Amniotic stem cell (primary cell): ENCODE data around the gene CMAS.
"Not testable (repeated sequence)": the region's sequence is repeated elsewhere in the genome, so short reads cannot be mapped to it uniquely, and the experiment has no call there.

ENCODE experiments used
- DNase-seq: peaks from one replicate; lab custom pipeline; 2025; lab: John Stamatoyannopoulos, UW

Gene CMAS

DNA sequence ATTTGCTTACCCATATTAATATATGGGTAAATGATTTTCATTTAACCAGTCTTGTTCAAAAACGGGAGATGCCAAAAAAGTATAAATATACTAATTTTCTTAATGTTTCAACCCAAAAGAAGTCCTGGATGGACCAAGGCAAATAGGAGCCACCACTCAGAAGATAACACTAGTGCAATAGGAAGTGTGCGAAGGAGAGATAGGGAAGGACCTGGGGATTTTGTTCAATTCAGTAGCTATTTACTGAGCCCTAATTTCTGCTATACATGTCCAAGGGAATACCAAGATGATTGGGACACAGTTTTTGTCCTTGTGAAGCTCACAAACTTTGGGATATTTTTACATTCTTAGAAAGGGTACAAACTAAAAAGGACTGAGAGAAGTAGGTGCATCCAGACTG is 1.5 kb downstream of the CMAS start:
- no peak for DNase-seq

DNA sequence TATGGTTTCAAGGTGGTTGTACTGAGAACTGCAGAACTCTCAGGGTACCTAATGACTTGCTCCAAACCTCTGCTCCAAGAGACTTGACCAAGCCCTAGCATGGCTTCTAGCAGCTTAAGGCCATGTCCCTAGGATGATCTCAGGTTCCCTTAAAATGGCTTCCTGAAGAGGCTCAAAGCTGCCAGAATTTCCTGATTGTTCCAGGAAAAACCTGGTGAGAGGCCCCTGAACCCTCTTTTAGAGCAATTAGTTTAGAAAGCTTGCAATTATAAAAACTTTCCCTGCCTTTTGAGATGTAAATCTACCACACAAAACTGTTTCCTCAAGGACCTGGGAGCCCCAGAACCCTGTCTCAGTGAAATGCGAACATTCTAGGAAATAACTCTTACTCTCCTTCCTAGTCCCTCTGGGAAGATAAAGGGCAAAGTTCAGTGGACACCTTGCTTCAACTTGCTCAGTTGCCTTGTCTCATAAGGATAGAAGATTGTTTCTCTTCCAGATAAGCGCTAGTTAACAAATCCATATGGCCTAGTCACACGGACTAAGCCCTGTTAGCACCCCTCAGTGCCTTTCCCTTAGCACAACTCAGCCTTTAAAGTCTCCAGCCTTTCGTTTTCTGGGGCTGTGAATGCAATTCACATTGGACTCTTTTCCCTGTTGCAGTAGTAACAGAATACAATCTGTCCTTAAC is 2.5 kb downstream of the CMAS start:
- no peak for DNase-seq

DNA sequence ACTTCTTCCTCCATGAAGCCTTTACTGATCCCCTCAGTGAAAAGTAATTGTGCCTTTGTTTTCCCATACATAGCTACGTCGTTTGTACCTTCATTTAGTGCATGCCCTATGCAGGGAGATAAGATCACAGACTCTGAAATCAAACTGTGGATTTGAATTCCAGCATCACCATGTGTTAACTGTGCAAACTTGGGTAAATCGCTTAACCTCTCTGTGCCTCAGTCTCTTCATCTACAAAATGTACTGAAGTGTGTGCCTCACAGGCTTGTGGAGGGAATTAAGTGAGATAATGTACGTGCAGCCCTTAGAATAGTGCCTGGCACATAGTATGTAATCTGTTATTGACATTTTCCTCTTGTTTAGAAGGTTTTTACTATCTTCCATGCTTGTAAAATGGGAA is 4.1 kb downstream of the CMAS start:
- no peak for DNase-seq

DNA sequence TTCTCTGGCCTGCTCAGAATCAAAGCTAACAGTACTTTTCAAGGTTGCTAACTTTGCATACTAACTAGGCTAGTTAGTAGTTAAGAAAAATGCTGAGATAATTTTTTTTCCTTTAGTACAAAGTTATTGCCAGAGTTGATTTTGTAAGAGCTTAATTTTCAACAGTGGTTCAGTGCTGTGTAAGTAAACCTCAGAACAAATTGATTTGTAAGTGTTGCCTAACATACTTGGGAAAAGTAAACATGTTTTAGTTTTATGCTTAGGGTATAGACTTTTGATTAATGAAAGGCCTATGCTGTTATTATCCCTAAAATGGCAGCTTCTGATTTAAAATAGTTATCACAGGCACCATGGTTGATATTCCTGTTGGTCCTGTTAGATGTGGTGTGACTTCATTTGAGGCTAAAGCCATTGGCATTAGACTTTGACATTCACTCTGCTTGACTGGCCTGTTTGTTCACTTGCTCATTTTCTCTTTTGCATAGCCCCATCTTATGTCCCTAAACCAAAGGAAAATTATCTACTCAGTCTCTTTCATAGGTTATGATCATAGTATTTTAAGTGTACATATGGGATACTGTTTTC is 5.2 kb downstream of the CMAS start:
- DNase-seq, result no peak

DNA sequence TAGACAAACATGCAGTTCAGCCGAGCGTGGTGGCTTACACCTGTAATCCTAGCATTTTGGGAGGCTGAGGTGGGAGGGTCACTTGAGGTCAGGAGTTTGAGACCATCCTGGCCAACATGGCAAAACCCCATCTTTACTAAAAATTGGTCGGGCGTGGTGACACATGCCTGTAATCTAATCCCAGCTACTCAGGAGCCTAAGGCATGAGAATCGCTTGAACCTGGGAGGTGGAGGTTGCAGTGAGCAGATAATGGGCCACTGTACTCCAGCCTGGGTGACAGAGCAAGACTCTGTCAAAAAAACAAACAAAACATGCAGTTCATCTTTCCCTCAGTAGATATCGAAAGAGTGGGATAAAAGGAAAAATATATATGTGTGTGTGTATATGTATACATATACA is 7.0 kb downstream of the CMAS start:
- DNase-seq, result not testable (repeated sequence)

DNA sequence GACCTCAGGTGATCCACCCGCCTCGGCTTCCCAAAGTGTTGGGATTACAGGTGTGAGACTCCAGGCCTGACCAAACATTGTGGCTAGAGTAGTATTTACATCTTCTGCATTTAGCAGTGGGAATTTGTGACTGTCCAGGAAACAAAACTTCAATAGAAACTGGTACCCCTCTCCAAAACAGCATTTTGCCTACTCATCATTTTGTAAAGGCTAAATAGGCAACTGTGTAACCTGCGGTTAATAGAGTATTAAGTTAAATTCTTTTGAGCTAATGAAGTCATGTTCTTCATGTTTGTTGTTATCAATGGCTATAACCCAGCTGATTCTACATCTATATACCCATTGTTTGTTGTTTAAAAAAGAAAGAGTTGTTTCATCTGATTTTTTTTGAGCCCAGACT is 8.1 kb downstream of the CMAS start:
- DNase-seq, result no peak

DNA sequence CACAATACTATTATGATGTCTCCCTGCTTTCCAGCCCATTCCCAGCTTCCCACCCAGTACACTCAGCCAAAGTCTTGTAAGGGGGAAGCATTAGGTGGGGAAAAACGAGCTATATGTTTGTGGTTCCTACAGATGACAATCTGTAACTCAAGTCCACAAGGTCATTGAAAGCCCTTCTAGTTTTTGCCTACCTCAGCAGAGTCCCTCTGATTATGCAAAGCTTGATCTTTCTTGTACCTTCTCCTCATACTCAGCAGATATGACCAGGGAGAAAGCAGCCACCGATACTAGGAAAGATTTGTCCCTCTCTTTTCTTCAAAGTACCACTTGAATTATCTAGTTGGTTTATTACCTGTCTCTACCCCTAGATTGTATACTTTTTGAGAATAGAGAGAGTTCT is 10.6 kb downstream of the CMAS start:
- DNase-seq, result no peak

DNA sequence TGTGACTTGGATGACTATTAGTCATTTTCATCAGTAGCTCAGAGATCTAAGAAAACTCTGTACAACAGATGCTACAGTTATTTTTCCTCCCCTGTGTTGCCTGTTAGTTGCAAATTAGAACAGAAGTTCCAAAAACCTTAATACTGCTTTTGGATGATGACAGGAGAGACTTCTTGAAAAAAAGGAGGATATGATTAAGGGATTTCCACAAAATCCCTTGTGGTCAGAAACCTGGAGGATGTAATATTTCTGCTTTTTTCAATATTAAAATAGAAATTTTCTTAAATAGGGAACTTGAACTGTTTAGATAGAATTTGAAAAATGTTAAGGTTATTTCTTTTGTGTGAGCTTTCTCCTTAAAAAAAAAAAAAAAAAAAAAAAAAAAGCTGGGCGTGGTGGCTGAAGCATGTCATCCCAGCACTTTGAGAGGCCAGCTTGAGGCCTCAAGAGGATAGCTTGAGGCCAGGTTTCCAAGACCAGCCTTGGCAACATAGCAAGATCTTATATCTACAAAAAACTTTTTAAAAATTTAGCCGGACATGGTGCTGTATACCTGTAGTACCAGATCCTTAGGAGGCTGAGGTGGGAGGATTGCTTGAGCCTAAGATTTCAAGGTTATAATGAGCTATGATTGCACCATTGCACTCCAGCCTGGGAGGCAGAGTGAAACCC is 14.1 kb downstream of the CMAS start:
- no peak for DNase-seq

DNA sequence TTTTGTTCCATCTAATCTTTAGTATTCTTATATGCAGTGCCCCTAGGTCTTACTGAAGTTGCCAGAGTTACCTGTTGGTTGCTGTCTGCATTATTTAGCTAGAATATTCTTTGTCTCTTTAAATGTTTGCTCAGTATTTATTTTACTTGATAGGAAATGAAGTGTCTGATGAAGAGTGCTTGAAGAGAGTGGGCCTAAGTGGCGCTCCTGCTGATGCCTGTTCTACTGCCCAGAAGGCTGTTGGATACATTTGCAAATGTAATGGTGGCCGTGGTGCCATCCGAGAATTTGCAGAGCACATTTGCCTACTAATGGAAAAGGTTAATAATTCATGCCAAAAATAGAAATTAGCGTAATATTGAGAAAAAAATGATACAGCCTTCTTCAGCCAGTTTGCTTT is 18.9 kb downstream of the CMAS start:
- DNase-seq, result no peak

DNA sequence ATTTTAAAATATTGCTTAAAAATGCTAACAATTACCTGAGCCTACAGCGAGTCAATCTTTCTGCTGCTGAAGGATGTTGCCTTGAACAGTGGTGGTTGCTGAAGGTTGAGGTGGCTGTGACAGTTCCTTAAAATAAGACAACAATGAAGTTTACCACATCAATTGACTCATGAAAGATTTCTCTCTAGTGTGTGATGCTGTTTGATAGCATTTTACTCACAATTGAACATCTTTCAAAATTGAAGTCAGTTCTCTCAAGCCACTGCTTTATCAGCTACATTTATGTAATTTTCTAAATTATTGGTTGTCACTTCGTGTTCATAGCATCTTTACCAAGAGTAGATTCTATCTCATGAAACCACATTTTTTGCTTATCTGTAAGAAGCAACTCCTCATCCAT is 20.3 kb downstream of the CMAS start:
- no peak for DNase-seq

DNA sequence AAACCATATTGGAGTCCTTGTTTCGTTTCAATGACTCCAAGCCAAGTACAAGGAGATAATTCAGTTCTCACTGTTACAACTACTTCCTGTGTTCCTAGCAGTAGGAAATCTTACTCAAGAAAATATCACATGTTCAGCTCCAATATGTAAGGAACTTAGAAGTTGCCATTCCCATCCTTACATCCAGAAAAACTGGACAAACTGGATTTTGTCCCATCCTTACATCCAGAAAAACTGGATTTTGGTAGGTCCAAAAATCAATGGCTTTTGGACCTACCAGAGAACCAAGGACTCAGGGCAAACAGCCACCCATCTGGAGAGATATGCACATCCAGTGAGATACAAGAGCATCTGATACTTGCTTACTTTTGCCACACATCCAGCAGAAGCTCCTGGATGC is 23.8 kb downstream of the CMAS start:
- no peak for DNase-seq

DNA sequence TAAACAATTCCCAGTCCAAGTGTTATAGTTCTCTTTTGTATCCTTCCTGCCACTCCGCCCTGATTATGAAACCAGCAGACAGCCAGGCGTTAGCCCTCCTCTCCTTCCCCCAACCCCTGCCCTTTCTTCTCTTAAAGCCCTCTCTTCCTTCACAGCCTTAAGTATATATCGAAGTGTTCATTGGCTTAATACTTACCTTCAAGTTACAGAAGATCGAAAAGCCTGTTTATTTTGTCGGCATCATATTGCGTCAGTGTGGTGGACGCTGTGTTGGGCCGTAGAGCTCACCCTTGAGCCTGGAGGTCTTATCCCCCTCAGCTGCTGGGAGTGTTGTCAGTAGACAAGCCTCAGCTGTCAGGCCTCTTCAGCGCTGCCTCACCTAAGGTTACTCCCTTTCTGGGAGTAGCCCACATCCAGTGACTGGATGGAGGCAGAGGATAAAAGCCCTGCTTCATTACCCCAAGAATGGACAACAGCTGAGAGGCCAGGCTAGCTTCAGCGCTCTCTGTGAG is 36.2 kb downstream of the CMAS start:
- no peak for DNase-seq

DNA sequence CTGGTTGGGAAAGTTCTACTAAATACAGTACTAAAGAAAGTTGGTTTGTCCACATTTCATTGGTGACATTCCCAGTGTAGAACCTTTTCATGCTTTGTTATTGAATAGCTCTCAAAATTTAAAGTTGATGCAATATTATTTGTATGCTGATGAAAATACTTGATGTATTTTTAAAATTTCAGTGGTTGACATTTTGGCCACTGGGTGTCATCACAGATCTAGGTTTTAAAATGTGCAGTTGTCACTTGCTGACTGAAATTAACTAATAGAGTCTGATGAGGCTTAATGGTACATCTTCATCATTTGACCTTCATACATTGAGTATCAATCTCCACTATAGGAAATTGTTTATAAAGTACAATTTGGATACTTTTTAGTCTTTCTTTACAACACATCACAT is 37.1 kb downstream of the CMAS start:
- peak; percentile 10 for DNase-seq

DNA sequence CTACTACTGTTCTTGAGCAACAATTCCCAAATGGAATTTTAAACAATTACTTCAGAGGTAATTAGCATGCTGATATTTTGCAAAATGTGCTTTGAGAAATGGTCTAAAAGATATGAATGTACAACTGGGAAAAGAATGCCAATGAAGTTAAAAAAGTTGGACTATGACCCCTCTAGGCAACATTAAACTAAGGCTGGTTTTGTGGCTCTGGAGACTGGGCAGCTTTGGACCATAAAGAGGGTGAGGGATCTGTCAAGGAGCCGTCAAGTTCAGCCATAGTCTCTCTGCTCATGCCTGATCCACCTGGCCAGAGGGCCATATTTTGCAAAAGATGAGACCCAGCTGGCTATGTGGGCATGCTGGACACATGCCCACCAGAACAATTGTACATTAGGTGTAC is 38.8 kb downstream of the CMAS start:
- no peak for DNase-seq

DNA sequence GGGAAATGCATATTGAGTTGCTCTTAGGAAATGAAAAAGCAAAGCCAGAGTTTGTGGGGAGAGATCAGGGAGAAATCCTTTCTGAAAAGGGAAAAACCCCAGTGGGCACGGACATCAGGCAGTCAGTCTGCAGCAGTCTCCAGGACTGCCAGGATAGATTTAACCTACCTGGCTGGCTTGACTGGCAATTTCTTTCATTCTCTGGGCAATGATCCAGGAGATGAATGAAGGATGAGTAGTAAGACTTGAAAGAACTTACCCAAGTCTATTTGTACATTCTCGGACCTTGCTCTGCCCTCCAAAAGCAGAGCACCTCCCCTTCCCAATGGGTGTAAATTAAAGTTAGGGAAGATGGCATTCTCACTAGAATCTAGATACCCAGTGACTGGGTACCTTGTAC is 42.9 kb downstream of the CMAS start:
- DNase-seq, result no peak

DNA sequence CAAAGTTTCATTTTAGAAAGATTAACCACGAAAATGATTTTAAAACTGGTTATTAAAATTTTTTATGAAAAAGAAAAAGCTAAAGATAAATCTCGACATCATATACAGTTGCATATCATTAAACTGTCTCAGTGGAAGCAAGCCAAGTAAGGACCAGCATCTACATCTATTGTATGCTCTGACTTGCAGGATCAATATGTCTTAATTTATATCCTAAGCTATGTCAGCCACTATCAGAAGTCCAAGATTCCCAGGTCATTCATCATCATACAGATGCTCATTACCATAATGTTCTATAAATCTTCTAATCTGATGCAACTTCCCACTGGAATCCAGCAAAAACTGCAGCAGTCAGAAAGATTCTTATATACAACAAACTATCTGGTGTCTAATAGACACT is 43.5 kb downstream of the CMAS start:
- no peak for DNase-seq

DNA sequence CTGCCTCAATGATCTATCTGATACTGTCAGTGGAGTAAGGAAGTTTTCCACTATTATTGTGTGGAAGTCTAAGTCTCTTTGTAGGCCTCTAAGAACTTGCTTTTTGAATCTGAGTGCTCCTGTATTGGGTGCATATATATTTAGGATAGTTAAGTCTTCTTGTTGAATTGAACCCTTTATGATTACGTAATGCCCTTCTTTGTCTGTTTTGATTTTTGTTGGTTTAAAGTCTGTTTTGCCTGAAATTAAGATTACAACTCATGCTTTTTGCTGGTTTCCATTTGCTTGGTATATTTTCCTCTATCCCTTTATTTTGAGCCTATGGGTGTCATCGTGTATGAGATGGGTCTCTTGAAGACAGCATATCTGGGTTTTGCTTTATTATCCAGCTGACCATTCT is 53.0 kb downstream of the CMAS start:
- not testable (repeated sequence) for DNase-seq

DNA sequence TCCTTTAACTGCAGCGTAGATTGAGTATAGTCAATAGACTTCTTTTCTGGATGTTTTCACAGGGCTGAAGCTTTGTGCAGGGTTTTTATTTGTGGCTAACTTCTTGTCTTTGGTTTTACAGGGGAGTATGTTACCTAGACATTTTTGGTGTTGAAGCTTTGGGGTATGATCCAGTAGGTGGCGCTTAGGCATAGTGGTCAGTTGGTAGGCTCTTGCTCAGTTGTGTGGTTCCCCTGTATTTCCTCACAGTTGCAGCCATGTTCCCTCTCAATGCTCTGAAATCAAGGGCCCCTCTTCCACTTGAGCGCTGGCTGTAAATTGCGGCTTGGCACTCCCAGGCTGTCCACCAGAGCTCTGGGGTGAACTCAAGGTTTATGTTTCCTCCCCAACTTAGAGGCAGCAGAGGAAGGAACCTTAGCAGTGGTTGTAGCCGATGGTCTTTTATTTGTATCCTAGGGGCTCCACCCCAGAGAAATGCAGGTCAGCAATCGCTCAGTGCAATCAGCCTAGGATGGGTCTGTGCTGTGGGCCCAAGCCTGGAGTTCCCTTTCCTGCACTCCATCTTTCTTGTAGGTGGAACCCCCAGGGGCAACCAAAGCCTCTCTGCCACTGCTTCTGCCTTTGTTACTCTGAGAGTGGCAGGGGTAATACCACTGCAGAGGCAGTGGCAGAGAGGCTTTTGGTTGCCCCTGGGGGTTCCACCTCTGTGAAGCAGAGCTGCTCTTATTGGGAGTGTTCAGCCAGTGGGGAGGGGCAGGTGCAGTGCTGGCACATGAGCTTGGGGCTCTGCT is 55.1 kb downstream of the CMAS start:
- no peak for DNase-seq

DNA sequence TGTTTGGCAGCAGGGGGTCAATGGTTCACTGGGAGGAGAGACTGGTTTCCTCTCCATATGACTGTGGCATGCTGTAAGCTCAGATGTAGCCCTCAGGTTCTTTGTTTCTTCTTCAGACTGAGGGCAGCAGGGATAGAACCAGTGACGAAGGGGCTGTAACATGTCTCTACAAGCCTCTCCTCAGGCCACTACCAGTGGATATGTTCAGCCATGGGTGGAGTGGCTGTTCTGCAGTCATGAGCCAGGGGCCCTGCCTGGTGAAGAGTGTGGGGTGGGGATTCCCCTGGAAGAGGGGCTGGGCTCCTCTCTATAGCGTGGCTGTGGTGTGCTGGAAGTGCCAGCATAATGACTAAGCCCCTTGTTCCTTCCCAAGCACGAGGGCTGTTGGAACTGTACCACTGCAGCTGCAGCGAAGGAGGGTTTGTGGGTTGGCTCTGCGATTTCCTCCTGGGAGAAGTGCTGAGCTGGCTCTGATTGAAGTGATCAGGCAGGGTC is 55.8 kb downstream of the CMAS start:
- no peak for DNase-seq

DNA sequence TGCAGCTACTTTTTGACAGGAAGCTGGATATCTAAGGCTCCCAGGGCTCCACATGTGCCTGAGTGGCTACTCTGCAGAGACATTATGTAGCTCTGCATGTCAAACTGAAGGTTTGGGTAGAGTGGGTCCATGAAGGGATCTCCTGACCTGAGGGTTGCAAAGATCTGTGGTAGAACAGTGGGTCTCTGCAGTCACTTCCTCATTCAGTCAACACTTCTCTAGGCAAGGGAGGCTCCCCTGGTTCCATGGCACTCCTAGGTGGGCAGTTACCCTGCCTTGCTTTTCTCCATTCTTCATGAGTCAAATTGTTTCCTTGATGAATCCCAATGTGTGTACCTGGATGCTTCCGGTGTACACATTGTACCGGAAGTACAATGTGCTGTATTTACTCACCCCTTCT is 57.4 kb downstream of the CMAS start:
- DNase-seq, result no peak

DNA sequence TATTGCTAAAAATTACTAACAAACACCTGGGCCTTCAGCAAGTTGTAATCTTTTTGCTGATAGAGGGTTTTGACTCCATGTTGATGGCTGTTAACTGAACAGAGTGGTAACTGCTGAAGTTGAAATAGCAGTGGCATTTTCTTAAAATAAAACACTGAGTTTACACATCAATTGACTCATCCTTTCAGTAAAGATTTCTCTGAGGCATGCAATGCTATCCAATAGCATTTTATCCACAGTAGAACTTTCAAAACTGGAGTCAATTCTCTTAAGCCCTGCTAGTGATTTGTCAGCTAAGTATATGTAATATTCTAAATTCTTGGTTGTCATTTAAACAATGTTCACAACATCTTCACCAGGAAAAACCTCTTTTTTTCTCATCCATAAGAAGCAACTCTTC is 59.5 kb downstream of the CMAS start:
- no peak for DNase-seq

DNA sequence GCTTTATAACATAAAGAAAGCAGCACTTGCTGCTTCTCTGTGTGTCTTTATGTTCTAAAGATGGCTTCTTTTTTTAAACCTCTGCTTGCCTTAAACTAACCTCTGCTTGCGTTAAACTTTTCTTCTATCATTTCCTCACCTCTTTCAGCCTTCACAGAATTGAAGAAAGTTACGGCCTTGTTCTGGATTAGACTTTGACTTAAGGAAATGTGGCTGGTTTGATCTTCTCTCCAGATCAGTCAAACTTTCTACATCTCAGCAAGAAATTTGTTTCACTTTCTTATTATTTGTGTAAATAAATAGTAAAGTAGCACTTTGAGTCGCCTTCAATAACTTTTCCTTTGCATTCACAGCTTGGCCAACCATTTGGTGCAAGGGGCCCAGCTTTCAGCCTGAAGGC is 64.2 kb downstream of the CMAS start:
- no peak for DNase-seq
